Left colon (tissue), 2 donors: ENCODE measurements around the gene PEX5. TPM values are rescaled to one million over a fixed set of nuclear protein-coding genes. Genes with fewer than 3 reads are reported as not detected.
"Not testable (repeated sequence)": the region's sequence is repeated elsewhere in the genome, so short reads cannot be mapped to it uniquely, and the experiment has no call there.

ENCODE experiments used
- ATAC-seq: fragments of 200-7000 bp; cut with Tn5 transposase; one replicate; pipeline ENCODE4 v1.9.1; 2020; ENCODE audit warnings: mild to moderate bottlenecking, moderate library complexity
- DNase-seq, 2 donors: peaks; one replicate each; pipeline ENCODE4 v3.0.0-alpha.2; 2020
- intact Hi-C, 2 donors: fragments of 100-400 bp; cut with DNase I in 1 of 2; cut with micrococcal nuclease in 1 of 2; formaldehyde crosslinking; loops; one replicate each; pipeline versions ENCODE4 v1.11.2 to v1.14.0; 2022; cut with DNase I, micrococcal nuclease
- total RNA-seq, 2 donors: library from RNA; stranded (reverse); fragmentation: NEBNext Ultra II Directional; extraction: Animal tissue kit (Norgen Biotek cat#: 25700); gene quantifications; one replicate each; pipeline ENCODE4 v1.2.1, GENCODE V29; 2021
- donor health status: DM: no; HTN: no; CAD: no.
- donor health status: DM: yes; HTN: yes; CAD: no.

Gene PEX5
- total RNA-seq, 2 donors from 2014 or later, result 36.9 to 39.2 TPM

- intact Hi-C loops, result no loop called here
- DNase-seq (no peak), ATAC-seq (no peak)
Measured at GRCh38 chr12:7157391-7157790, 32.1 kb upstream of the PEX5 start.

- intact Hi-C loops, result no loop called here
- ATAC-seq (no peak), DNase-seq (no peak)
Measured at GRCh38 chr12:7158781-7159609, 30.5 kb upstream of the PEX5 start.

GRCh38 chr12:7160183-7160582 lies 29.3 kb upstream of the PEX5 start:
- ATAC-seq (no peak), DNase-seq (no peak)
- intact Hi-C loops, result no loop called here

- intact Hi-C loops, result no loop called here
- ATAC-seq (no peak), DNase-seq (no peak)
Measured at GRCh38 chr12:7161327-7161726, 28.2 kb upstream of the PEX5 start.

GRCh38 chr12:7161811-7162210 lies 27.7 kb upstream of the PEX5 start:
- intact Hi-C loops, result no loop called here
- DNase-seq (no peak), ATAC-seq (no peak)

- peak; percentile 82 for ATAC-seq
- intact Hi-C loops, result no loop called here
- peak in 1 of 2 donors; percentile 42 for DNase-seq
Measured at GRCh38 chr12:7162691-7163114, 26.8 kb upstream of the PEX5 start.

- DNase-seq, result no peak
- intact Hi-C loops, result no loop called here
- ATAC-seq, result peak; percentile 59
Measured at GRCh38 chr12:7169951-7170350, 19.5 kb upstream of the PEX5 start.

GRCh38 chr12:7171854-7172253 lies 17.6 kb upstream of the PEX5 start:
- ATAC-seq (no peak), DNase-seq (no peak)
- intact Hi-C loops, result no loop called here

GRCh38 chr12:7175493-7175892 lies 14.0 kb upstream of the PEX5 start:
- intact Hi-C loops, result no loop called here
- ATAC-seq, result peak; percentile 75
- no peak for DNase-seq

GRCh38 chr12:7176595-7176994 lies 12.9 kb upstream of the PEX5 start:
- ATAC-seq, result no peak
- intact Hi-C loops, result no loop called here
- no peak for DNase-seq

GRCh38 chr12:7178481-7178880 lies 11.0 kb upstream of the PEX5 start:
- ATAC-seq, result no peak
- DNase-seq, result no peak

GRCh38 chr12:7180685-7181084 lies 8.8 kb upstream of the PEX5 start:
- DNase-seq (no peak), ATAC-seq (no peak)
- intact Hi-C loops, result no loop called here

More at GRCh38 chr12:7178481-7178880, 11.0 kb upstream of the PEX5 start:
- intact Hi-C loops, result no loop called here

- ATAC-seq, intact Hi-C loops, DNase-seq: not testable (repeated sequence)
Measured at GRCh38 chr12:7186058-7186457, 3.4 kb upstream of the PEX5 start.

GRCh38 chr12:7188562-7189397 lies 706 bp upstream of the PEX5 start:
- ATAC-seq (peak; percentile 71), DNase-seq (peak; percentile 70 to 81)
- intact Hi-C loops, result no loop called here

- DNase-seq, result peak in 1 of 2 donors; percentile 45
- peak; percentile 1 for ATAC-seq
- intact Hi-C loops, result no loop called here
Measured at GRCh38 chr12:7190268-7191055, 976 bp downstream of the PEX5 start.

- intact Hi-C loops, result no loop called here
- DNase-seq (no peak), ATAC-seq (no peak)
Measured at GRCh38 chr12:7193674-7194073, 4.2 kb downstream of the PEX5 start.

- intact Hi-C loops, result no loop called here
- ATAC-seq (peak; percentile 98), DNase-seq (peak in 1 of 2 donors; percentile 14)
Measured at GRCh38 chr12:7197841-7198240, 8.4 kb downstream of the PEX5 start.

GRCh38 chr12:7203109-7203508 lies 13.6 kb downstream of the PEX5 start:
- intact Hi-C loops, result no loop called here
- ATAC-seq, result no peak
- no peak for DNase-seq

GRCh38 chr12:7205091-7205490 lies 15.6 kb downstream of the PEX5 start:
- DNase-seq, result no peak
- intact Hi-C loops, result no loop called here
- no peak for ATAC-seq
